ENCODE results near the gene NEDD9. TPM values are rescaled to one million over a fixed set of nuclear protein-coding genes. Genes with fewer than 3 reads are reported as not detected.

NEDD9 gene
- total RNA-seq, 2 donors from 2014 or later: 36.9 to 39.4 TPM

DNA sequence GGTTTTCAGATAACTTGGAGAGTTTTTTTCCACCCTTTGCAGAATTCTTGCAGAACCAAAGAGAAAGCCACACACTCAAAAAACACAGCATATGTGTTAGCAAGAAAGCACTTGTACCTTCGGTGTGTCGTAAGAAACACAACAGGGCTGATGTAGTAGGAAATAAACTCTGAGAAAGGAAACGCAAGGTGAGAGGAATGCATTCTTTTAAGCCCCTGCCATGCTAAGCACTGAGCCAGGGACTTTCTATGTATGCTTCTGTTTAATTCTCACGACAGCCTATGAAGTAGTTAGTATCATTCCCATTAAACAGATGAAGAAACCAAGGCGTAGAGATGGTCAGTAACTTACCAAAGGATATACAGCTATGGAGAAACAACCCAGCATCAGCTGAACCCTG is 23.1 kb downstream of the NEDD9 start:
- Mint-ChIP-seq H3K27ac (no peak overlapping the region), H3K4me3 (no peak overlapping the region), H3K27me3 (no peaks in the 10 kb centered on the region), H3K4me1 (peaks cover 18% of the 10 kb centered on the region), H3K36me3 (ENCODE audit: low read depth) (peaks cover 96% of the 10 kb centered on the region), H3K9me3 (peaks cover 3% of the 10 kb centered on the region)
- ATAC-seq (replicated peaks): no peak

DNA sequence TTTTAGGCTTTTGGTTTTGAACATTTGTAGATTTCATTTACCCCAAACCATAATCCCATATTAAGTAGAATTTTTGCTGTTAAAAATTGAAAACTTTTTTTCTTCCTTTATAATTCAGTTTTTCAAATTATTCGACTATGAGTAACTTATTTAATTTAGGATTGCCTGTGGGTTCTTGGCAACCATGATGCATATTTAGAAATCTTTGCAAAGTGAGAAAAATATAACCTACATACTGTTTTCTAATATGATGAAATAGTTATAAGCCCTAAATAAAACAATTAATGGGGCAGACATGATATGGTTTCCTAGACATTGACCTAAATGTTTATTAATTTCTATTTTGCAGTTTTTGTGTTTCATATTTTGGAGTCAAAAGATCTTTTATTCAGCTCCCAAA is 23.6 kb downstream of the NEDD9 start:
- H3K4me1 Mint-ChIP-seq: peaks cover 18% of the 10 kb centered on the region
- peaks cover 96% of the 10 kb centered on the region for H3K36me3 Mint-ChIP-seq (ENCODE audit: low read depth)
- ATAC-seq (replicated peaks): no peak
- peaks cover 3% of the 10 kb centered on the region for H3K9me3 Mint-ChIP-seq
- peak overlapping the region; percentile 46 for H3K27ac Mint-ChIP-seq
- H3K4me3 Mint-ChIP-seq: no peak overlapping the region
- no peaks in the 10 kb centered on the region for H3K27me3 Mint-ChIP-seq

DNA sequence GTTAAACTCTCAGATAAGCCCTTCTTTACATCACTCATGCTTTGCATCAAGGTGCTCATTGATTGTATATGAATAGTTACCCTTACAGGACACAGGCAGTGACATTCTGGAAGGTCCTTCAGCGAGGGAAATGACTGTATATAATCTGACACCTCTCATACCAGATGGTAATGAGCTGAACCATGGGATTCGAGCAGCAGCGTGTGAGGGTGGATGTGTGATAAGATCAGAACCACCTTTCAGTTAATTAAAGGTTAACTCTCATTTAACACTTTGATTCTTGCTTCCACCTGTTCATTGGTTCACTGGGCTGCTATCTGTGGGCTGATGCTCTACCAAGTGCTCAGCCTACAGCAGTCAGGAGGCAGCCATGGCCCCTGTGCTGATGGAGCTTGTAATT is 24.2 kb downstream of the NEDD9 start:
- Mint-ChIP-seq H3K36me3 (ENCODE audit: low read depth) (peaks cover 96% of the 10 kb centered on the region), H3K4me3 (no peak overlapping the region), H3K27me3 (no peaks in the 10 kb centered on the region), H3K27ac (peak overlapping the region; percentile 46), H3K9me3 (peaks cover 3% of the 10 kb centered on the region), H3K4me1 (peaks cover 18% of the 10 kb centered on the region)
- peak; percentile 75 for ATAC-seq (replicated peaks)

DNA sequence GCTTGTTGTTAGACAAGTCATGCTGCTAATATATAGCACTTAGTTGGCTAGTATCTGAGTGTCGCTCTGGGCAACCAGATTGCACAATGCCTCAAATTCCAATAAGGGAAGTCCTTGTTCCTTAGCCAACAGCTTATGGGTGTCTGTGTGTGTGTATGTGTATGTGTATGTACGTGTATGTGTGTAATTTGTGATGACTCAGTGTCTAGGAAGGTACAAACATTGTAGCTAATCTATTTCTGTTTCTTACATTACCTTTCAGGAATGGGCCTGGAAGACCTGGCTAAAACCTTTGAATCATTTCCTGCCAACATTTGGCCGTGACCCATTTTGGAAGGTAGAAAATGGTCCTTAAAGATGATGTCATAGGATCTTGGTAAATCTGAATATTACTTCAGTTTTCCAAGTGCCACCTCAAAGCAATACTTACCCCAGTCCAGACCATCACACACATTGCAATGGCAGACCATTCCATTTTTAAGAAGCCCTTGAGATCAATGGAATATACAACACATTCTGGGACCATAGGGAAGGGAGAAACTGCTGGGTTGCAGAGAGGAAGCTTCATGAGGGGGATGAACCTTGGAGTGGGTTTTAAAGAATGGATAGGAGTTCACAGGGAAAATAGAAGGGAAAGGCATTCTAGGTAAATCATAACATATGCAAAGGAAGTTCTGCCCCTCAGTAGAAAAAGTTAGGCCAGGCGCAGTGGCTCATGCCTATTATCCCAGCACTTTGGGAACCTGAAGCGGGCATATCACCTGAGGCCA is 25.1 kb downstream of the NEDD9 start:
- peaks cover 3% of the 10 kb centered on the region for H3K9me3 Mint-ChIP-seq
- peak overlapping the region; percentile 73 for H3K27ac Mint-ChIP-seq
- peaks cover 18% of the 10 kb centered on the region for H3K4me1 Mint-ChIP-seq
- H3K4me3 Mint-ChIP-seq: peak overlapping the region; percentile 34
- no peaks in the 10 kb centered on the region for H3K27me3 Mint-ChIP-seq
- peaks cover 92% of the 10 kb centered on the region for H3K36me3 Mint-ChIP-seq (ENCODE audit: low read depth)
- ATAC-seq (replicated peaks): peak; percentile 68

DNA sequence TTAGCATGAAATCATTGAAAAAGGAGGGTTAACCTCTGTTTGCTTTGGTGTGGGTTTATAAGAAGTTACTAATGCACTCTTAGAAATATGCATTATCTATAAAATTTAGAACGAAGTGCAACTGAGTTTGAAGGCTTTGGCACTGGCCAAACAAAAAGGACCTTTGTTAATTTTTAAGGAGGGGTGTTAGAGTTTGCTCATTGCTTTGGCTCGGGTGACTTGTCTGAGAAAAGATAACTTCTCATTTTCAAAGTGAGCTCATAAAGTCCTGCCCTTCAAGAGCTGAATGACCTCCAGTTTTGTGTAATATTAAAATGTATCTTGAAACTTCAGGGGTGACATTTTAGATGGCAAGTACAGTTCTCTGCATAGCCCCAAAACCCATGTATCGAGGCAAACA is 25.9 kb downstream of the NEDD9 start:
- Mint-ChIP-seq H3K9me3 (peaks cover 3% of the 10 kb centered on the region), H3K4me3 (no peak overlapping the region), H3K4me1 (peaks cover 22% of the 10 kb centered on the region), H3K27me3 (no peaks in the 10 kb centered on the region), H3K36me3 (ENCODE audit: low read depth) (peaks cover 89% of the 10 kb centered on the region), H3K27ac (peak overlapping the region; percentile 73)
- ATAC-seq (replicated peaks): no peak

DNA sequence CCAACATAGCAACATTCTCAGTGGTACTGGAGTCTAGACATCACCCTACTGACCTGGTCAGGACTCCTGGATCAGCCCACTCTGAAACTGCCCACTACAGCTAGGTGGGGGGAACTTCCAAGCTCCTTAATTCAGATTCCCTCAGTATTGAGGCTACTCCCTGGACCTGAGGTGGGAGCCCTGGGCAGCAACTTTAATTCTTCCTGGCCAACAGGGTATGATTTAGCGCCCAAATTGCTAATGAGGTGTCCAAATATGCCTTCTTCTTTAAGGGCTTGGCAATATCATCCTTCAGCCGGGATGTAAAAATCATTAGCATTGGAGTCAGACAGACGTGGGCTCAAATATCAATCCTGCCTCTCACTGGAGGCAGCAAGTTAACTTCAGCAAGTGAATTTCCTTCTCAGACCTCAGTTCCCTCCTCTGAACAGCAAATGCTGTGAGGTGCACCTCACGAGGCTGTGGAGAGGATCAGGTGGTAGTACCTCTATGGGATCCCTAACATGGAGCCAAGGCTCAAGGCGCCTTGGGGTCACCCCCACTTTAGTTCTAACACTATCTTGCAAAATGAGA is 27.6 kb downstream of the NEDD9 start:
- Mint-ChIP-seq H3K27ac (no peak overlapping the region), H3K9me3 (peaks cover 3% of the 10 kb centered on the region), H3K27me3 (no peaks in the 10 kb centered on the region), H3K4me3 (no peak overlapping the region), H3K4me1 (peaks cover 33% of the 10 kb centered on the region), H3K36me3 (ENCODE audit: low read depth) (peaks cover 91% of the 10 kb centered on the region)
- no peak for ATAC-seq (replicated peaks)

DNA sequence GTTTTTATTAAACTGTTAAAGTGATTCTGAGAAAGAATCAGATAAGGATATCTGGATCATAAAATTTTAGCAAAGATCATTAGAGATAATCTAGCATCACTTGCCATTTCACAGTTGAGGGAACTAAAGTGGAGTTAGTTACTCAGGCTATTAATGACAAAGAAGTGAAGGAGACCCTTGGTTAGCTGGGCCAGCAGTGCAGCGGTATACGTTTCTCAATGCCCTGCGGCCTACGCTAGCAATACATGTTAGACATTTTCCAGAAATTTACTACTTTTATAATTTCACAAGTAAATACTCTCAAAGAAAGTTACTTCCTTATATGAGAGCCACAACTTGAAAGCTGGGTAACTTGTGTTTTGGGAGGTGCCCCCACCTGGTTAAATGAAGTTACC is 28.5 kb downstream of the NEDD9 start:
- peaks cover 3% of the 10 kb centered on the region for H3K9me3 Mint-ChIP-seq
- H3K4me3 Mint-ChIP-seq: peak overlapping the region; percentile 54
- peaks cover 42% of the 10 kb centered on the region for H3K4me1 Mint-ChIP-seq
- peaks cover 91% of the 10 kb centered on the region for H3K36me3 Mint-ChIP-seq (ENCODE audit: low read depth)
- no peaks in the 10 kb centered on the region for H3K27me3 Mint-ChIP-seq
- no peak for ATAC-seq (replicated peaks)
- peak overlapping the region; percentile 44 for H3K27ac Mint-ChIP-seq

DNA sequence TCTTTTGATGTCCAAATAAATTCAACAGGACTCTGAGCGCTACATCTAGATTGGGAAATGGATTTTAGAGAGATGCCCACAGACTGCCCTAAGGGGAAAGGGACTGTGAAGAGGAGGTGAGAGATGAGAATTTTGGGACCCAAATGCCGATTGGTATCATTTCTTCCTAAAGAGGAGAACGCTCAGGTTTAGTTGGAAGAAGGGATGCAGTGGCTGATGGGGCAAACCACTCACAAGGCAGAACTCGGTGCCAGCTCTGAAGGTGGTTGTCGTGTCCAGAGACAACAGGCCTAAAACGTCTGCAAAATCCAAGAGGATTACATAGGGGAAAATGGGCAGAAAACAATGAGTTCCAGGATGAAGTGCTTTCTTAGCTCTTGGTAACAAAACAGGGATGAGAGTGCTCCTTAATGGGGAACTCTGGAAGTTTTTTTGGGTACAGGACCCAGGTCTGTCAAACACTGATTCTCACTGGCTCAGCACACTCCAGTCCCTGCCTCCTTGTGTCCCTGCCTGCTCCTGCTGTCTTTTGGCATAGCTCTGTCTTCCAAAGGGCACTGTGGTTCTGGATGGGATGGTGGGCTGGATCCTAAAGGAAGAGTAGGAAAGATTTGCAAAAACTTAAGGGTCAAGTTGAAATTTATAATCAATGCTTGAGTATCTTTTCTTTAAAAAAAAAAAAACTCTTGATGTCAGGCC is 29.0 kb downstream of the NEDD9 start:
- Mint-ChIP-seq H3K27ac (peak overlapping the region; percentile 44), H3K4me3 (peak overlapping the region; percentile 54), H3K36me3 (ENCODE audit: low read depth) (peaks cover 91% of the 10 kb centered on the region), H3K27me3 (no peaks in the 10 kb centered on the region), H3K4me1 (peaks cover 45% of the 10 kb centered on the region), H3K9me3 (peaks cover 3% of the 10 kb centered on the region)
- no peak for ATAC-seq (replicated peaks)

DNA sequence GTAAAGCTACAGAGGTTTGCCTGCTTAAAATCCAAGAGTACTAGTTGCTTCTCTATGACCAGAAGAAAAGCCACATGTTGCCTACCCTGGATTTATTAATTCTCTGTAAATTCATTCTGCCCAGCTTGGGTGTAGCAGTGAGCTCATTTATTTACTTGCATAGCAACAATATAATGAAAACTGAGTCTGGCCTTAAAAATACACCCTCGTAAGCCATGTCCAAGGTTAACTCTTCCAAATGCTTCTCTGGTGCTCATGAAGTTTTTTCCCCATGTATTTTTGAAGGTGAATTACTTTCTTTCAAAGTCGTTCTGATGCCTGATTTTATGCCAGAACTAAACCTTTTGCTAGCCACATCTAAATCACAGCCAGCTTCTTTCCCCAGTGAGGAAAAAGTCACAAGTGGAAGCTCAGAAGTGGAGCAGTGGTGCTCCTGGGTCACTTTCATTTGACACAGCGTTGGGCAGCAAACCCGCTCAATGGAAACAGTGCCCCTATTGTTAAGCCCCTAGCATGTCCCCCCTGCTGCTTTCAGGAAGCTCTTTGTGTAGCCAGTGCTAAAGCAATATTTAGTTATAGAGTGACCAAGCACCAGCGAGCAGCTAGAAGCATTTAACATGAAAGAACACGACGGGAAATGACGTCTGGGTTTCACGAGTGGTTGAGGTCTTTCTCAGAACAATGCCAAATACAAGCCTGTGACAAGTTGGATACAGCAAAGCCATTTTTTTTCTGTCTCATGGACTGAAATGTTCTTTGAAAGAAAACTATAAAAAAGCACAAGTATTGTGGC is 29.8 kb downstream of the NEDD9 start:
- Mint-ChIP-seq H3K9me3 (peaks cover 3% of the 10 kb centered on the region), H3K27me3 (no peaks in the 10 kb centered on the region), H3K4me3 (peak overlapping the region; percentile 54), H3K36me3 (ENCODE audit: low read depth) (peaks cover 89% of the 10 kb centered on the region), H3K4me1 (peaks cover 44% of the 10 kb centered on the region), H3K27ac (peak overlapping the region; percentile 44)
- ATAC-seq (replicated peaks): no peak

DNA sequence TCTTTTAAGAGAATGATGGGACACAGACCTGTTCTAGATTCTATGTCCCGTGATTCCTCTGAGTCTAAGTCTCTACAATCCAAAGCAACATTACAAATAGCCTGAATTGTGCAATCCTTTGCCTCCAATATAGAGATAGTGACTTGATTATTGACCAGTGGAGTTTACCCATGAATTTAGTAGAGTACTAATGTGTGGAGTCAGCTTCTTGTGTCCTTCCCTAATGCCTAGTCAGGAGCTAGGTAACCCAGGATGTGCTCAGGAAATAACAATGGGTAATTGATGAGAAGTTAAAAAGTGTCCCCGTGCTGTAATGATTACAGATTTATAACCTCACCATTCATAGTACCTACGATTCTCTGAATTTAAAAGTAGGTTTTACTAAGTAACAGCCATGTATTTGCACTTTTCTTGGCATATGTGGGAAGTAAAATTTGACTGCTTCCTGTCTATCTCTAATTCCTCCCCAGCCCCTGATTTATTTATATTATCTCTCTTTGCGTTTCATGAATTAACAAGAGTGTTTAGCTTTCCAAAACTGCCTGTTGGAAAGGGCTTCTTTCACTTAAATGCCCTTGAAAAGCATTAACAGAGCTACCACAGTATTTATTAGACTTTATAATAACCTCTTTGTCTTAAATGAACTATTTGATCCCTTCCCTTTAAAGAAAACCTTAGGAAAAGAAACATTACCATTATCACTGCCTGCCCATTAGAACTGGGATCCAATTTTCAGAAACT is 30.5 kb downstream of the NEDD9 start:
- Mint-ChIP-seq H3K27ac (no peak overlapping the region), H3K4me1 (peaks cover 36% of the 10 kb centered on the region), H3K4me3 (no peak overlapping the region), H3K36me3 (ENCODE audit: low read depth) (peaks cover 89% of the 10 kb centered on the region), H3K9me3 (no peaks in the 10 kb centered on the region), H3K27me3 (no peaks in the 10 kb centered on the region)
- ATAC-seq (replicated peaks): no peak

DNA sequence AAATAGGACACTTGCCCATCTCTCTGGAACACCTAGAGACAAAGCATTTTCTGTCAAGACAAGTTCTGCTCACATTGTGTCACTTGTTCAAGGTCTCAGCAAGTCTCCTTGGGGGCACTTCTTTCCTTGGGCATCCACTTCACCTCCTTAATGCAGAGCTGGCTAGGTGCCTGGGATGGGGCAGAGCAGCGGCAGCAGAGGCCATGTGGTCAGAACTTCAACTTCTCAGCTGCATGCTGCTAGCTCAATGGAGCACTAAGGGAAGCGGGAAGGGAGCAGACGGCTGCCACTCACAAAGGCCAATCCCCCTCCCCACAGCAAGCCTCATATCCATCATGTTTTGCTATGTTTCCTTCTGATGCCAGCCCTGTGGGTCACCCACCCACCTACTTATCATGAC is 31.5 kb downstream of the NEDD9 start:
- Mint-ChIP-seq H3K4me1 (peaks cover 35% of the 10 kb centered on the region), H3K36me3 (ENCODE audit: low read depth) (peaks cover 83% of the 10 kb centered on the region), H3K27ac (peak overlapping the region; percentile 28), H3K9me3 (no peaks in the 10 kb centered on the region), H3K4me3 (no peak overlapping the region), H3K27me3 (no peaks in the 10 kb centered on the region)
- no peak for ATAC-seq (replicated peaks)

DNA sequence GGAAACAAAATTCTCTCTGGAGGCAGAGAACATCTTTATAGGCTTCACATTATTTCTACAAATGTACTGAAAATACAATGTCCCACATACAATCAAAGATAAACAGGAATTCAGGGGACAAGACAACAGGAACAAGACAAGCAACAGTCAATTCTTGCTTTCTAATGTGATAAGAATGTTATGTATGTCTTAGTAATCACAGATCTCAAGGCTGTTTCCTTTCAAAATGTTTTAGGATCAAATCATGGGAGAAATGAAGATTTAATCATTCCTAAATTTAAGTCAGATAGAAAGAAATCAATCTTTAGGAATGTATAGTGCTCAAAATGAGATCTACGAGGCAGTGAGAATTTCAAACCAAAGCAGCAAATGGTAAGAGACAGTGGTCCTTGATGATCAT is 32.1 kb downstream of the NEDD9 start:
- H3K36me3 Mint-ChIP-seq (ENCODE audit: low read depth): peaks cover 76% of the 10 kb centered on the region
- H3K27ac Mint-ChIP-seq: peak overlapping the region; percentile 18
- H3K4me3 Mint-ChIP-seq: peak overlapping the region; percentile 64
- peaks cover 35% of the 10 kb centered on the region for H3K4me1 Mint-ChIP-seq
- ATAC-seq (replicated peaks): no peak
- no peaks in the 10 kb centered on the region for H3K9me3 Mint-ChIP-seq
- H3K27me3 Mint-ChIP-seq: no peaks in the 10 kb centered on the region

DNA sequence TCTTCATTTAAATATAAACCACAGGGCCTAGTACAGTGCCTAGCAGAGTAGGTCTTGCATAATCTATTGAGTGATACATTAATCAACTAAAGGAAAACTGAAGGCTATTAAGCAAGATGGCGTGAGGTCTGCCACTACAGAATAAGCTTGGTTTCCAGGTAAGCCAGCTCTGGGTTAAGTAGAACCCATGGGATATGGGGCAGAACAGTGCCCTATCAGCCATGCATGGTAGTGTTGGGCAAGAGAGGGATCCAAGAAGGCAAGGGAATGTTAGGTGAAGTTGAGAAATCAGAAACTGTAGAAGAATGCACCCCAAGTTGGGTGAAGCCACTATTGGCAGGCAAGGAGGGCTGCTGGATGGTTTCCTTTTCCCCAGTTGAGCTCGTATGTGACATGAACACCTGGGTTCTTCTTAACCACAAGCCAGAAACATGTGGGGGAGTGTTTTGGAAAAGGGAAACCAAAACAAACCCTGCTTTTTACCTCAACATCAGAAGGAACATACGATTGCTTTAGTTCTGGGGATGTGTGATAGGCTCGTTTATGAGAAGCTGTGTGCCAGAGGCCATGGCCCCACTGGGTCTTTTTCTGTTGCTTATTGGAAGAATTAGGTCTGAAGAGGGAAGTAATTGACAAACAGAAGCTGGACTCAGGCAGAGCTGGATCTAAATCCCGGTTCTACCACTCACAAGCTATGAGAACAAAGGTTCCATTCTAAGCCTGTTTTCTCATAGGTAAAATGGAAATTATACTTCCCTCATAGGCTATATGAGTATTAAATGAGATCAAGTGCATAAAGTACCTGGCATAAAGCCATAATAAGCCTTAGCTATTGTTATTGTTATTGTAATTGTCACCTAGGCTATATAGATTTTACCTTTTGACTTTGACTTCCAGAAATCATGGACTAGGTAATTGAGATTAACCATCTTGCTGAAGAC is 33.5 kb downstream of the NEDD9 start:
- Mint-ChIP-seq H3K4me3 (peak overlapping the region; percentile 64), H3K36me3 (ENCODE audit: low read depth) (peaks cover 72% of the 10 kb centered on the region), H3K4me1 (peaks cover 35% of the 10 kb centered on the region), H3K27ac (peak overlapping the region; percentile 79), H3K9me3 (no peaks in the 10 kb centered on the region), H3K27me3 (no peaks in the 10 kb centered on the region)
- peak; percentile 82 for ATAC-seq (replicated peaks)
